HCEC 1CT (cell line): ENCODE measurements around the gene ITPKB.

ENCODE experiments used
- DNase-seq: peaks from one replicate; pipeline ENCODE4 v3.0.0-alpha.2; 2017

ITPKB gene

GRCh38 chr1:226663327-226663704 is 75.8 kb downstream of the ITPKB start:
- DNase-seq, result no peak

- peak; percentile 90 for DNase-seq
Observed at GRCh38 chr1:226662642-226663326, 76.3 kb downstream of the ITPKB start.

- DNase-seq, result no peak
Observed at GRCh38 chr1:226661965-226662364, 77.1 kb downstream of the ITPKB start.

GRCh38 chr1:226661271-226661670 is 77.8 kb downstream of the ITPKB start:
- no peak for DNase-seq

GRCh38 chr1:226660410-226661182 is 78.5 kb downstream of the ITPKB start:
- no peak for DNase-seq

- DNase-seq, result no peak
Observed at GRCh38 chr1:226659641-226660040, 79.4 kb downstream of the ITPKB start.

GRCh38 chr1:226659136-226659535 is 79.9 kb downstream of the ITPKB start:
- no peak for DNase-seq

- DNase-seq, result no peak
Observed at GRCh38 chr1:226658546-226659125, 80.4 kb downstream of the ITPKB start.

GRCh38 chr1:226657895-226658545 is 81.1 kb downstream of the ITPKB start:
- DNase-seq, result no peak

- peak; percentile 74 for DNase-seq
Observed at GRCh38 chr1:226656601-226657277, 82.3 kb downstream of the ITPKB start.

- DNase-seq, result no peak
Observed at GRCh38 chr1:226656201-226656600, 82.9 kb downstream of the ITPKB start.

- no peak for DNase-seq
Observed at GRCh38 chr1:226655251-226656163, 83.6 kb downstream of the ITPKB start.

GRCh38 chr1:226654668-226655055 is 84.4 kb downstream of the ITPKB start:
- DNase-seq, result no peak

GRCh38 chr1:226654046-226654667 is 84.9 kb downstream of the ITPKB start:
- DNase-seq, result no peak

GRCh38 chr1:226653311-226653921 is 85.7 kb downstream of the ITPKB start:
- DNase-seq, result no peak

GRCh38 chr1:226652613-226653012 is 86.5 kb downstream of the ITPKB start:
- no peak for DNase-seq

- no peak for DNase-seq
Observed at GRCh38 chr1:226651732-226652105, 87.4 kb downstream of the ITPKB start.

GRCh38 chr1:226651041-226651731 is 87.9 kb downstream of the ITPKB start:
- DNase-seq, result no peak

- no peak for DNase-seq
Observed at GRCh38 chr1:226650236-226650841, 88.7 kb downstream of the ITPKB start.

GRCh38 chr1:226649780-226650179 is 89.3 kb downstream of the ITPKB start:
- DNase-seq, result peak; percentile 20
